Stimulated activated CD4-positive, alpha-beta T cell treated with anti-CD3 and anti-CD28 coated beads, Interleukin-4, amount 100 ng/mL, for 1 hour (primary cell): ENCODE measurements around the gene OPN5.
"Not testable (repeated sequence)": the region's sequence is repeated elsewhere in the genome, so short reads cannot be mapped to it uniquely, and the experiment has no call there.

Source experiments
- DNase-seq: peaks from one replicate; pipeline ENCODE4 v3.0.0-alpha.2; 2020

OPN5 gene

GRCh38 chr6:47781732-47782131 is at the start of gene OPN5:
TSS of gene OPN5 (plus strand) at chr6:47782032. CDS start at chr6:47782067, 35 bp downstream.
- DNase-seq: no peak

DNA sequence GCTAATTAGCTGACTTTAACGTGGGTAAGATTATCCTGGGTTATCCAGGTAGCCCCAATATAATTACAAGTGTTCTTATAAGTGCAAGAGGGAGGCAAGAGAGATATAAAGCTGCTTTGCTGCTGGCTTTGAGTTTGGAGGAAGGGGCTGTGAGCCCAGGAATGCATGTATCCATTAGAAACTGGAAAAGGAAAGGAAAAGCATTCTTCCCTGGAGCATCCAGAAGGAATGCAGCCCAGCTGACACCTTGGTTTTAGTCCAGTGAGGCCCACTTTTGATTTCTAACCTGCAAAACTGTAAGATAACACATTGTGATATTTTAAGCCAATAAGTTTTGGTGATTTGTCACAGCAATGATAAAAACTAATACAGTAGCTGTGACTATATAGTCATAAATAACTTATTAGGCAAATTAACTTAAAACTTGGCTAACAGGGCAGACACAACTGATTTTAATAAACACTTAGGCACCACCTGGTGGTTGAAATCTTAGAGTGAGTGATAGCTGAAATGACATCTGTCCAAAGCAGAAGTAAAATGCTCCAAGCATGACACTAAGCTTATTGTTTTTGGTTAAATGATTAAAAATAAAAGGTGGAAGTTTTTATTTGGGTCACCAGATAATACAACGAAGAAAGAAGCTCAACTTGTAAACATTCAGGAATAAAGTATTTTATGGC is 47.8 kb upstream of the OPN5 start:
- DNase-seq: no peak

GRCh38 chr6:47734831-47735481 is 46.9 kb upstream of the OPN5 start:
- no peak for DNase-seq

GRCh38 chr6:47736083-47736700 is 45.6 kb upstream of the OPN5 start:
- no peak for DNase-seq

- DNase-seq: no peak
These were observed 44.4 kb upstream of the OPN5 start for GRCh38 chr6:47737406-47737805.

DNA sequence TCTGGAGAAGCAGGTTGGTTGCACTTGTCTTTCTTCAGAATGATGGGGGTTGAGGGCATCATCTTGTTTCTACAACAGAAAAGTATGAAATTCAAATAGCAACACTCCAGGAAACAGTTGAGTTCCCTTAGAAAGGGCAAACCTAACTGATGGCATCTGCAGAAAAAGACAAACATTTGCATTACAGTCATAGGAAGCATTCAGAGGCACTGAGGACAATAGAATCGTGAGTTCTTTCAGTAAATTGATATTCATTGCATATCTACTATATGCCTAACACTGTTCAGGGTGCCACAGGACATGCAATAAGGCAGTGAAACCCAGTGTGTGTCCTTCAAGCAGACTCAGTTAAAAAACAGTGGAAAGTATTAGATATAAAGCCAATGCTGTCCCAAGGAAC is 41.1 kb upstream of the OPN5 start:
- DNase-seq: no peak

GRCh38 chr6:47741807-47742206 is 40.0 kb upstream of the OPN5 start:
- DNase-seq: no peak

DNA sequence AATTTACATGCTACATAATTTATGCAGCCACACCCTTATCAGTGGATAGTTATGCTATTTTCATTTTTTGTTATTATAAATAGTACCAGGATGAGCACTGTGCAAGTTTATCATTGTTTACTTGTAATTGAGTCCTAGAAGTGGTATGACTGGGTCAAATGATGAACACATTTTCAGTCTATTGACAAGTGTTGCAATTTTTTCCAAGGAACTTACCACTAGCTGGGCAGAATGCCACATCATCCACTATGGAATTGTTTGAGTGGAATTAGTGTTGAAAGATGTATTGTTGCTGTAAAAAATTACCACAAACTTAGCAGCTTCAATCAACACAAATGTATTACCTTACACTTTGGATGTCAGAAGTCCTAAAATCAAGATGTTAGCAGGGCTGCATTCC is 38.1 kb upstream of the OPN5 start:
- DNase-seq: no peak

GRCh38 chr6:47745269-47745668 is 36.6 kb upstream of the OPN5 start:
- not testable (repeated sequence) for DNase-seq

DNA sequence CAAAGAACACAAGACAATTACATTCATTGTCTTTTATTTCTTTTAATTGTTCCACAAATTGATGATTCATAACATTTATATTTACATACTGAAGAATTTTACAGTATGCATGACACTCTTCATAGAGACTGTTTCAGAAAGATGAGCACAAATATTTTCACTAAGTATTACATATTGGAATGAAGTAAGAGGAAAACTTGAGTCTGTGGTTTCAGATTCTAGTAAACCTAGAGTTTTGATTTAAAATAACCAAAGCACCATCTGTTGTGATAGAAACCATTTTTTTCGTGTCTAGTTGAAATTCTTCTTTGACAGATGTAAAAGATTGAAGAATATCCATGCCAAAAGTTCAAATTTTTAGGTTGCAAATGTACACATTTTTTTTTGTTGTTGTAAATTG is 32.1 kb upstream of the OPN5 start:
- DNase-seq: no peak

- no peak for DNase-seq
These were observed 29.0 kb upstream of the OPN5 start for GRCh38 chr6:47752801-47753200.

GRCh38 chr6:47759364-47759763 is 22.5 kb upstream of the OPN5 start:
- DNase-seq: no peak

DNA sequence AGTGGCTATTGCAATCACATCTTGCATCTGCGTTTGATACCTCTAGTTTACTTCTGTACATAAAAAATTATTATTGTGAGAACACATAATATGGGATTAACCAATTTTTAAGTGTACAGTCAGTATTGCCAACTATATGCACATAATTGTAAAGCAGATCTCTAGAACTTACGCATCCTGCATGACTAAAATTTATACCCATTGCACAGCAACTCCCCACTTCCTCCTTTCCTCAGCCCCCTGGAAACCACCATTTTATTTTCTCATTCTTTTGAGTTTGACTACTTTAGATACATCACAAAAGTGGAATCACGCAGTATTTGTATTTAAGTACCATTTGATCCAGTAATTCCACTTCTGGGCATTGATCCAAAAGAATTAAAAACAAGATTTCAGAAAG is 19.3 kb upstream of the OPN5 start:
- DNase-seq: no peak

DNA sequence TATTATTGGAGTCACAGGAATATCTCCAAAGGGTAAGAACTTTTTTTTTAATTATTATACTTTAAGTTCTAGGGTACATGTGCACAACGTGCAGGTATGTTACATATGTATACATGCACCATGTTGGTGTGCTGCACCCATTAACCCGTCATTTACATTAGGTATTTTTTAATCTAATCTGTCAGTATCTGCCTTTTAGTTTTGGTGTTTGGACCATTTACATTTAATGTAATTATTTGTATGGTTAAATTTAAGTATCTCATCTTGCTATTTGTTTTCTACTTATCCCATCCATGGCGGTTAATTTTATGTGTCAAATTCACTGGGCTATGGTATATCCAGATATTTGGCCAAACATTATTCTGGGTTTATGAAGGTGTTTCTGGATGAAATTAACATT is 15.4 kb upstream of the OPN5 start:
- no peak for DNase-seq

GRCh38 chr6:47767102-47767501 is 14.7 kb upstream of the OPN5 start:
- no peak for DNase-seq

- DNase-seq: no peak
These were observed 11.8 kb upstream of the OPN5 start for GRCh38 chr6:47769982-47770381.

- no peak for DNase-seq
These were observed 9.5 kb upstream of the OPN5 start for GRCh38 chr6:47772359-47772758.

DNA sequence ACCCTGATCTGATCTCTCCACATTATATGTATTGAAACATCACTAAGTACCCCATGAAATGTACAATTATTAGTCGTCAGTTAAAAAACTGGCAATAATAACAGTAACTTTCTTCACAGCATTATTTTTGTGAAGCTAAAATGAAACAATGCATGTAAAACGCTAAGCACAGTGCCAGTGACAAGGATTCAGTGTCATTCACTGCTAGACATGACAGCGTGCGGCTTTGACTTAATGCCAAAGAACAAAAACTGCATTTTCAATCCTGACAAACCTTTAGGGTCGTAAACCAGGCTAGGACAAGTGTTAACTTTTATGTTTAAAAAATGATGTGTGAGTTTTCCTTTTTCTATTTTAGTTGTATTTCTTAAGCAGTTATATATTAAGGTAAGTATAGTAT is 8.8 kb upstream of the OPN5 start:
- DNase-seq: no peak

DNA sequence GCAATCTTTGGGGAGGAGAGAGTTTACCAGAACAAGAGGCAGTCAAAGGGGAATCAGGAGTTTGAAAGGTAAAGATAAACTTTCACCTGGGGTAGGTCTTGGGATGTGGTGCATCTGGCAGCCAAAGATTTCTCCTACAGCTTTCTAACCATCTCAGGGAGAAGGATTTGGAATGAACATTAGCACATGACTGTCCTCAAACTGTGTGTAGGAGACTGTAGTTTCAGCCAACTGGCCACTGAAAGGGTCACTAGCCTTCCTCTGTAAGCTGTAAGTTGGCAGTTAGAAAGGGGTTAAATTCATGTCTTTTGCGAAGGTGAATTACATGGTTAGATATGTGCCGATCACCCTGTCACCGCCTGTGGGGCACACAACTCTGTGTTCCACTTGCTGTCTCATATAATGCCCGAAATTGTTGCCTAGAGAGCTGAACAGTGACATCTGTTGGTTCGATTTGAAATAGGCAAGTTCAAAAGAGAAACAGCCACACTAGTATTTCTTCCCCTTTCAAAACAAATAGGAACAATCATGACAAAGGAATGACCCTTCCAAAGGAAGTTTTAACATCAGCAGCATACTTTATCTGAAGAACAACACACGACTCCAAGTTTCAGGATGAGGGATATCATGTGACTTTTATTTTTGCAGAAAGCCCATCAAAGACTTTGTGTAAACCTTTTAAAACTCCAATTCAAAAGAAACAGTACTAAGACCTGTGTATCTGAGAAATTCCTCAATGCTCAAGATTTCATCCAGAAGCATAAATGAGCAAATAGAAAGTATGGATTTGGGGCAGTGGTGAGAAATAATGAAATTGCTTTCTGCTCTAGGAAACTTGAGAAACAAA is 1.1 kb upstream of the OPN5 start:
- peak; percentile 17 for DNase-seq

- DNase-seq: no peak
These were observed 3.4 kb downstream of the OPN5 start for GRCh38 chr6:47785182-47785581.

DNA sequence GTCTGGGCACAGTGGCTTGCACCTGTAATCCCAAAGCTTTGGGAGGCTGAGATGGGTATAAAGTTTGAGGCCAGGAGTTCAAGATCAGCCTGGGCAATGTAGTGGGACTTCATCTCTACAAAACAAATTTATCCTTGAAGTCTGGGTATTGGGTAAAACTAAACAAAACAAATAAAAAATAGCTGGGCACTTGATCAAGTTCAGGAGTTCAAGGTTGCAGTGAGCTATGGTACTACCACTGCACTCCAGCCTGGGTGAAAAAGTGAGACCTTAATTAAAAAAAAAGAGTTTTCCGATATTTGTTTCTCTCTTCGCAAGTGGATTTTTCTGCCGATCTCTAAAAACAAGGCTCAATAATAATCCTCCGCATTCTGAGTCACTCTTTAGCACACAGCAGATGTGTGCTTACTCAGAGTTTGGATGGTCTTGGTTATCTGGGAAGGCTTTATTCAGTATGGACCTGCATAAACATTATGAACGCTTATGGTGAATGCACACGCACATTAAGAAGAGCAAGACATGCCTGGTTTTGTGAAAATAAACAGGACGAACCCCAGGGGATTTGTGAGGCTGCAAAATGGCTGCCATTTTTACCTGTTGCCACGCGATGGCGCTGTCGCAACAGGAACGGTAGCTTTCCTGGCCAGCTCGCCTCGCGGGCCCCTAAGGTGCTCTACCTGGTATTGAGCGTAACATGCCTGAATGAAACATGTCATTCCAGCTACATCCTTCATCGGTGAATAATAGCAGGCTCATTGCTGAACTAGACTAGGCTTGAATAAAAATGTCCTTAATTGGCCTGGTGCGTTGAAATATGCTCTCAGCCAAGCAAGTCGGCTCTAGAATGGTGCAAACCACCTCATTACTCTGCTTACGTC is 6.0 kb downstream of the OPN5 start:
- DNase-seq: peak; percentile 50

GRCh38 chr6:47788498-47788884 is 6.7 kb downstream of the OPN5 start:
- DNase-seq: no peak

GRCh38 chr6:47789553-47789952 is 7.7 kb downstream of the OPN5 start:
- no peak for DNase-seq
